ENCODE results near the gene KIFBP. TPM values are rescaled to one million over a fixed set of nuclear protein-coding genes. Genes with fewer than 3 reads are reported as not detected.

Gene KIFBP
- total and polyA plus RNA-seq, 2 donors (not counting 1 experiment from before 2014, with no cell fraction given): 29.7 to 62.0 TPM

DNA sequence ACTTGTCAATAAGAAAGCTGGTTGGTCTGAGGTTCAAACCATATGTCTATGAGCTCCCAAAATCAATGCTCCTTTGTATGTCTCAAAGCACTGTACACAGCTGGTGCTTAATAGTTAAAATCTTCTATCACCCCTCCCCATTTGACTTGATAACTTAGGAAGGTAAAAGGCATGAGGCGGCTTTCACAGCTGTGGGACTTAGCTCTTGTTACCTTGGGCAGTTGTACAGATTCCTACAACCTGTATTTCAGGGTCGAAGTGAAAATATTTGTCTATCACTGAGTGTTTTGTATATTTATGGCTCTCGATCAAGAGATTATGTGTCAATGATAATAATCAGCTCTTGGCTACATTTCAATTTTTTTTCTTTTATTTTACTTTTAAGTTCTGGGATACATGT is 992 bp upstream of the KIFBP start:
- H3K9me3 ChIP-seq (ENCODE audit: control insufficient read depth, insufficient read depth, low read depth, low read length): no peaks in the 10 kb centered on the region
- peaks cover 4% of the 10 kb centered on the region for H3K36me3 ChIP-seq (ENCODE audit: control insufficient read depth, insufficient read depth, low read length)
- H3K27me3 ChIP-seq (ENCODE audit: control insufficient read depth, insufficient read depth, low read length): no peaks in the 10 kb centered on the region
- H3K27ac ChIP-seq (ENCODE audit: insufficient read depth, low read length): no peak overlapping the region
- peak overlapping the region; percentile 28 for H3K4me2 ChIP-seq (ENCODE audit: extremely low read depth, insufficient read depth, low read length)
- H4K20me1 ChIP-seq (ENCODE audit: control insufficient read depth, extremely low read depth, insufficient read depth, low read length): no peaks in the 10 kb centered on the region
- H3K4me1 ChIP-seq (ENCODE audit: control insufficient read depth, extremely low read depth, insufficient read depth, low read length): peaks cover 5% of the 10 kb centered on the region
- H3K9ac ChIP-seq (ENCODE audit: insufficient read depth, low read length): no peak overlapping the region
- H2AFZ ChIP-seq (ENCODE audit: low read length): no peak overlapping the region
- DNase-seq (ENCODE audit: low read depth in 2 of 2): no peak
- no peak overlapping the region for H3K4me3 ChIP-seq (replicated peaks in 1 of 4; ENCODE audit: control extremely low read depth in 1 of 4, insufficient read depth in 1 of 4, low read depth in 3 of 4, low read length in 4 of 4)
- no peak for TF ChIP-seq EZH2 (IDR thresholded peaks at IDR 0.05; ENCODE audit: low read length, missing control alignments)
- TF ChIP-seq, protein P1, sequence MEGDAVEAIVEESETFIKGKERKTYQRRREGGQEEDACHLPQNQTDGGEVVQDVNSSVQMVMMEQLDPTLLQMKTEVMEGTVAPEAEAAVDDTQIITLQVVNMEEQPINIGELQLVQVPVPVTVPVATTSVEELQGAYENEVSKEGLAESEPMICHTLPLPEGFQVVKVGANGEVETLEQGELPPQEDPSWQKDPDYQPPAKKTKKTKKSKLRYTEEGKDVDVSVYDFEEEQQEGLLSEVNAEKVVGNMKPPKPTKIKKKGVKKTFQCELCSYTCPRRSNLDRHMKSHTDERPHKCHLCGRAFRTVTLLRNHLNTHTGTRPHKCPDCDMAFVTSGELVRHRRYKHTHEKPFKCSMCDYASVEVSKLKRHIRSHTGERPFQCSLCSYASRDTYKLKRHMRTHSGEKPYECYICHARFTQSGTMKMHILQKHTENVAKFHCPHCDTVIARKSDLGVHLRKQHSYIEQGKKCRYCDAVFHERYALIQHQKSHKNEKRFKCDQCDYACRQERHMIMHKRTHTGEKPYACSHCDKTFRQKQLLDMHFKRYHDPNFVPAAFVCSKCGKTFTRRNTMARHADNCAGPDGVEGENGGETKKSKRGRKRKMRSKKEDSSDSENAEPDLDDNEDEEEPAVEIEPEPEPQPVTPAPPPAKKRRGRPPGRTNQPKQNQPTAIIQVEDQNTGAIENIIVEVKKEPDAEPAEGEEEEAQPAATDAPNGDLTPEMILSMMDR (conservative IDR thresholded peaks at IDR 0.05 in 1 of 2, IDR thresholded peaks at IDR 0.05 in 1 of 2; ENCODE audit: low read depth in 1 of 2, low read length in 2 of 2): no peak
- H3K79me2 ChIP-seq (ENCODE audit: control insufficient read depth, insufficient read depth, low read length): peaks cover 36% of the 10 kb centered on the region

DNA sequence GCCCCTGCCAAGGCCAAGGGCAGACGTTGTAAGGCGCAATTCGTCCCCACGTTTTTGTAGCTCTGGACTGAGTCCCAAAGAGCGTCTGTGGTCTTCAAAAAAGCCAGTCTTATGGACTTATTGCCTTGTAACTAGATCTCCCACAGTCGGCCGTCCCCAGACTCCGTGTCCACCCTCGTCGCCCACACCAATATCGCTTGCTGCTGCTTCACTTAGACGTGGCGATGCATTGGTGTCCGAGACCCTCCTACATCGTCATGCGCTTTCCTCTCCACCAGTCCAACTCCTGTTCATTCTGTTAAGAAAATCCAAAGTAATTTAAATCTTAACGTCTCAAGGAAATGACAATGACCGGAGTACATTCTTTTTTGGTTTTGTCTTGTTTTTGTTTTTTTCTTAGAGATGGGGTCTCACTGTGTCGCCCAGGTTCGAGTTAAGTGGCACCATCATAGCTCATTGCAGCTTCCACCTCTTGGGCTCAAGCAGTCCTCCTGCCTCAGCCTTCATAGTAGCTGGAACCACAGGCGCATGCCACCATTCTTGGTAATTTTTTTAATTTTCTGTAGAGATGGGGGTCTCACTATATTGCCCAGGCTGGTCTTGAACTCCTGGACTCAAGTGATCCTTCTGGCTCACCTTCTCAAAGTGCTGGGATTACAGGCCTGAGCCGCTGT is 851 bp downstream of the KIFBP start:
- DNase-seq (ENCODE audit: low read depth in 2 of 2): peak; percentile 20 to 29
- Histone ChIP-seq H3K79me2 (ENCODE audit: control insufficient read depth, insufficient read depth, low read length) (peaks cover 52% of the 10 kb centered on the region), H4K20me1 (ENCODE audit: control insufficient read depth, extremely low read depth, insufficient read depth, low read length) (no peaks in the 10 kb centered on the region), H3K4me1 (ENCODE audit: control insufficient read depth, extremely low read depth, insufficient read depth, low read length) (peaks cover 9% of the 10 kb centered on the region), H3K27ac (ENCODE audit: insufficient read depth, low read length) (peak overlapping the region; percentile 82), H2AFZ (ENCODE audit: low read length) (peak overlapping the region; percentile 83), H3K4me2 (ENCODE audit: extremely low read depth, insufficient read depth, low read length) (peak overlapping the region; percentile 76), H3K36me3 (ENCODE audit: control insufficient read depth, insufficient read depth, low read length) (no peaks in the 10 kb centered on the region), H3K4me3 (replicated peaks in 1 of 4; ENCODE audit: control extremely low read depth in 1 of 4, insufficient read depth in 1 of 4, low read depth in 3 of 4, low read length in 4 of 4) (peak overlapping the region; percentile 77 to 95 (median 94)), H3K9ac (ENCODE audit: insufficient read depth, low read length) (peak overlapping the region; percentile 87), H3K27me3 (ENCODE audit: control insufficient read depth, insufficient read depth, low read length) (no peaks in the 10 kb centered on the region), H3K9me3 (ENCODE audit: control insufficient read depth, insufficient read depth, low read depth, low read length) (no peaks in the 10 kb centered on the region)
- TF ChIP-seq EZH2 (IDR thresholded peaks at IDR 0.05; ENCODE audit: low read length, missing control alignments): no peak
- TF ChIP-seq, protein P1 (conservative IDR thresholded peaks at IDR 0.05 in 1 of 2, IDR thresholded peaks at IDR 0.05 in 1 of 2; ENCODE audit: low read depth in 1 of 2, low read length in 2 of 2): no peak

DNA sequence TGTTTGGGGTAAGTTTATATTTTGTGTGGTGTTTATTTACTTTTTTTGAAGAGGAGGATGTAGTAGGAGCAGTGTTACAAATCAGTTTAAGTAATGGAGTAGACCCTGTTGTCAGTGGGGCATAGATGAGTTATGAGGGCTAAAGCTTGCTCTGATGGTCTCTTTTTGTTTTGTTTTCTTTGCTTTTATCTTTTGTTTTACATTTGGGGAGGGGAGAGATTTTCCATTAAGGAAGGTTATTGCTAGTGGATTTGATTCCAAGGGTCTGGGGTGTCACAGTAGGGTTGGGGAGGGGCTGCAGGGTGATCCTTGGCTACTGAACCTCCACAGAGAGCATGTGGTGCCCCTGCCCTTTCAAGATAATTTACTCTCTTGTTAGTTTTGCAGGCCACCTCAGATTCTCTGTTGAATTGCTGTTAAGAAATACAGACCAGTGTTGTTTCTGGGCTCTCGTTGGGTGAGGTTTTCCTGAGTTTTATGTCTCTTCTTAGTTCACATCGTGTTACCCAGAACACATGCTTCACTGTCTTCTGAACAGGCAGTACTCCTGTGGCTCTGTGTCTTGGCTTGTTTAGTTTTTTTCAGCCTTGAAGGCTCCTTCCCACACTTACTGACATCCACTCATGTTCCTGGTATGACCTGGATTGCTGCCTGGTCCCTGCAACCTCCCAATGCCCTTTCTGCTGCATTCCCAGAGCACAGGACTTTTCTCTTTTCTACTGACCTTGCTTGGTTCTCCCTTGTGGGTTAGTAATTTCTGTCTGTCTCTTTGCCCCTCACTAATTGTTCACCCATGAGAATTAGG is 4.2 kb downstream of the KIFBP start:
- peaks cover 79% of the 10 kb centered on the region for H3K79me2 ChIP-seq (ENCODE audit: control insufficient read depth, insufficient read depth, low read length)
- peak overlapping the region; percentile 69 for H3K4me2 ChIP-seq (ENCODE audit: extremely low read depth, insufficient read depth, low read length)
- H3K27me3 ChIP-seq (ENCODE audit: control insufficient read depth, insufficient read depth, low read length): no peaks in the 10 kb centered on the region
- TF ChIP-seq EZH2 (IDR thresholded peaks at IDR 0.05; ENCODE audit: low read length, missing control alignments): no peak
- H3K9ac ChIP-seq (ENCODE audit: insufficient read depth, low read length): peak overlapping the region; percentile 10
- peaks cover 11% of the 10 kb centered on the region for H3K4me1 ChIP-seq (ENCODE audit: control insufficient read depth, extremely low read depth, insufficient read depth, low read length)
- no peaks in the 10 kb centered on the region for H4K20me1 ChIP-seq (ENCODE audit: control insufficient read depth, extremely low read depth, insufficient read depth, low read length)
- H3K9me3 ChIP-seq (ENCODE audit: control insufficient read depth, insufficient read depth, low read depth, low read length): no peaks in the 10 kb centered on the region
- no peak overlapping the region for H2AFZ ChIP-seq (ENCODE audit: low read length)
- DNase-seq (ENCODE audit: low read depth in 2 of 2): peak; percentile 95 to 97
- peak overlapping the region in 2 of 4 experiments; percentile 2 to 35 for H3K4me3 ChIP-seq (replicated peaks in 1 of 4; ENCODE audit: control extremely low read depth in 1 of 4, insufficient read depth in 1 of 4, low read depth in 3 of 4, low read length in 4 of 4)
- H3K36me3 ChIP-seq (ENCODE audit: control insufficient read depth, insufficient read depth, low read length): no peaks in the 10 kb centered on the region
- peak overlapping the region; percentile 70 for H3K27ac ChIP-seq (ENCODE audit: insufficient read depth, low read length)
